ENCODE results near the gene RAB28. TPM values are rescaled to one million over a fixed set of nuclear protein-coding genes. Genes with fewer than 3 reads are reported as not detected.

Gene RAB28
- total and polyA plus RNA-seq, 9 of the 15 experiments (the other 6 are each of a cell fraction or from before 2014, with no cell fraction given) = 6.7 to 40.4 (median 23.0) TPM

- TF ChIP-seq VEZF1 (CRISPR knock-in tag; IDR thresholded peaks at IDR 0.05) (peak; percentile 54), STAG1 (CRISPR knock-in tag; IDR thresholded peaks at IDR 0.05; ENCODE audit: borderline replicate concordance) (no peak), ETV1 (tag; conservative IDR thresholded peaks at IDR 0.05; ENCODE audit: low read depth) (peak; percentile 73), KAT7 (CRISPR knock-in tag; IDR thresholded peaks at IDR 0.05; ENCODE audit: borderline replicate concordance) (no peak), ZNF232 (CRISPR knock-in tag; IDR thresholded peaks at IDR 0.05) (no peak), MAFK (IDR thresholded peaks at IDR 0.05; ENCODE audit: low read length) (no peak), ZBED1 (IDR thresholded peaks at IDR 0.05) (no peak), SOX6 (IDR thresholded peaks at IDR 0.05) (no peak), GABPA (tag; conservative IDR thresholded peaks at IDR 0.05; ENCODE audit: low read depth) (0 out of 2 replicates have a peak, but pooled peaks have one; percentile 20), ZNF668 (CRISPR knock-in tag; IDR thresholded peaks at IDR 0.05) (no peak), ZNF551 (CRISPR knock-in tag; IDR thresholded peaks at IDR 0.05) (no peak), ESRRA (IDR thresholded peaks at IDR 0.05; ENCODE audit: borderline replicate concordance, low read depth) (no peak), POLR2AphosphoS5 (IDR thresholded peaks at IDR 0.05; ENCODE audit: control insufficient read depth, insufficient read depth, low read depth, low read length) (no peak), ZNF77 (CRISPR knock-in tag; IDR thresholded peaks at IDR 0.05) (no peak), KLF6 (CRISPR knock-in tag; IDR thresholded peaks at IDR 0.05; ENCODE audit: borderline replicate concordance) (no peak), CREB5 (CRISPR knock-in tag; IDR thresholded peaks at IDR 0.05) (no peak), DACH1 (IDR thresholded peaks at IDR 0.05; ENCODE audit: partially characterized antibody) (no peak), ZFX (CRISPR knock-in tag; IDR thresholded peaks at IDR 0.05) (peak; percentile 81), PML (IDR thresholded peaks at IDR 0.05; ENCODE audit: low read length) (no peak), TCF3 (CRISPR knock-in tag; IDR thresholded peaks at IDR 0.05) (no peak), ZNF766 (CRISPR knock-in tag; conservative IDR thresholded peaks at IDR 0.05) (no peak), EP400 (IDR thresholded peaks at IDR 0.05) (no peak), NFE2 (IDR thresholded peaks at IDR 0.05; ENCODE audit: low read depth) (no peak)
- TF ChIP-seq, protein P1, sequence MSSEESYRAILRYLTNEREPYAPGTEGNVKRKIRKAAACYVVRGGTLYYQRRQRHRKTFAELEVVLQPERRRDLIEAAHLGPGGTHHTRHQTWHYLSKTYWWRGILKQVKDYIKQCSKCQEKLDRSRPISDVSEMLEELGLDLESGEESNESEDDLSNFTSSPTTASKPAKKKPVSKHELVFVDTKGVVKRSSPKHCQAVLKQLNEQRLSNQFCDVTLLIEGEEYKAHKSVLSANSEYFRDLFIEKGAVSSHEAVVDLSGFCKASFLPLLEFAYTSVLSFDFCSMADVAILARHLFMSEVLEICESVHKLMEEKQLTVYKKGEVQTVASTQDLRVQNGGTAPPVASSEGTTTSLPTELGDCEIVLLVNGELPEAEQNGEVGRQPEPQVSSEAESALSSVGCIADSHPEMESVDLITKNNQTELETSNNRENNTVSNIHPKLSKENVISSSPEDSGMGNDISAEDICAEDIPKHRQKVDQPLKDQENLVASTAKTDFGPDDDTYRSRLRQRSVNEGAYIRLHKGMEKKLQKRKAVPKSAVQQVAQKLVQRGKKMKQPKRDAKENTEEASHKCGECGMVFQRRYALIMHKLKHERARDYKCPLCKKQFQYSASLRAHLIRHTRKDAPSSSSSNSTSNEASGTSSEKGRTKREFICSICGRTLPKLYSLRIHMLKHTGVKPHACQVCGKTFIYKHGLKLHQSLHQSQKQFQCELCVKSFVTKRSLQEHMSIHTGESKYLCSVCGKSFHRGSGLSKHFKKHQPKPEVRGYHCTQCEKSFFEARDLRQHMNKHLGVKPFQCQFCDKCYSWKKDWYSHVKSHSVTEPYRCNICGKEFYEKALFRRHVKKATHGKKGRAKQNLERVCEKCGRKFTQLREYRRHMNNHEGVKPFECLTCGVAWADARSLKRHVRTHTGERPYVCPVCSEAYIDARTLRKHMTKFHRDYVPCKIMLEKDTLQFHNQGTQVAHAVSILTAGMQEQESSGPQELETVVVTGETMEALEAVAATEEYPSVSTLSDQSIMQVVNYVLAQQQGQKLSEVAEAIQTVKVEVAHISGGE (CRISPR knock-in tag; IDR thresholded peaks at IDR 0.05) = no peak
These were observed 46.9 kb upstream of the RAB28 start (continued) for GRCh38 chr4:13530823-13531624.
